ENCODE measurements around the gene UQCR10. TPM values are rescaled to one million over a fixed set of nuclear protein-coding genes. Genes with fewer than 3 reads are reported as not detected.

Gene UQCR10
- polyA plus RNA-seq, 1 donor from 2014 or later: 192 TPM

DNA sequence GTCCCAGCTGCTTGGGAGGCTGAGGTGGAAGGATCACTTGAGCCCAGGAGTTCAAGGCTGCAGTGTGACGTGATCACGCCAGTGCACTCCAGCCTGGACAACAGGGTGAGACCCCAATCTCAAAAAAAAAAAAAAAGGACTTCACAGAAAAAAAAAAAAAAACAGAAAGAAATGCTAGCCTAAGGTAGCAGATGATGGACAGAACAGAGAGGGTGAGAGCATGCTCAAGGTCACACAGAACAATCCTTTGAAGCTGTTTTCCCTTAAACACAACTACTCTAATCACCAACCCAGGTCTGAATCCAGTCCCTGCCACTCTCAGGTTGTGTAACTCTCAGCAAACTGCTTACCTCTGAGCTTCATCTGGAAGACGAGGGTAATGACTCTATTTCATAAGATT is 10.1 kb upstream of the UQCR10 start:
- Histone ChIP-seq H3K27me3 (ENCODE audit: insufficient read depth, low read depth, low read length) (no peaks in the 10 kb centered on the region), H3K4me2 (ENCODE audit: low read length) (no peak overlapping the region), H3K4me3 (ENCODE audit: low read length) (no peak overlapping the region), H2AFZ (ENCODE audit: low read depth, low read length) (no peak overlapping the region), H3K9me3 (ENCODE audit: low read length) (no peaks in the 10 kb centered on the region), H3K27ac (ENCODE audit: low read length) (no peak overlapping the region), H3K36me3 (ENCODE audit: insufficient read depth, low read length) (no peaks in the 10 kb centered on the region), H3K9ac (ENCODE audit: low read length) (no peak overlapping the region), H3K9me2 (ENCODE audit: insufficient read depth, low read length) (no peaks in the 10 kb centered on the region), H3F3A (ENCODE audit: insufficient read depth, low read length, poor library complexity, severe bottlenecking) (no peaks in the 10 kb centered on the region), H4K20me1 (ENCODE audit: insufficient read depth) (no peaks in the 10 kb centered on the region), H3K79me2 (replicated peaks; ENCODE audit: insufficient read depth, low read length) (no peaks in the 10 kb centered on the region)
- TF ChIP-seq SMC3 (conservative IDR thresholded peaks at IDR 0.05; ENCODE audit: poor library complexity) (no peak), POLR2AphosphoS5 (IDR thresholded peaks at IDR 0.05) (no peak), MXI1 (conservative IDR thresholded peaks at IDR 0.05; ENCODE audit: poor library complexity, severe bottlenecking) (no peak), TAF1 (IDR thresholded peaks at IDR 0.05; ENCODE audit: low read depth) (no peak), EP300 (conservative IDR thresholded peaks at IDR 0.05; ENCODE audit: poor library complexity, severe bottlenecking) (no peak), EZH2 (IDR thresholded peaks at IDR 0.05; ENCODE audit: borderline replicate concordance, insufficient read depth, low read length, poor library complexity, severe bottlenecking) (no peak), RAD21 (conservative IDR thresholded peaks at IDR 0.05) (no peak)
- TF ChIP-seq, protein P1, sequence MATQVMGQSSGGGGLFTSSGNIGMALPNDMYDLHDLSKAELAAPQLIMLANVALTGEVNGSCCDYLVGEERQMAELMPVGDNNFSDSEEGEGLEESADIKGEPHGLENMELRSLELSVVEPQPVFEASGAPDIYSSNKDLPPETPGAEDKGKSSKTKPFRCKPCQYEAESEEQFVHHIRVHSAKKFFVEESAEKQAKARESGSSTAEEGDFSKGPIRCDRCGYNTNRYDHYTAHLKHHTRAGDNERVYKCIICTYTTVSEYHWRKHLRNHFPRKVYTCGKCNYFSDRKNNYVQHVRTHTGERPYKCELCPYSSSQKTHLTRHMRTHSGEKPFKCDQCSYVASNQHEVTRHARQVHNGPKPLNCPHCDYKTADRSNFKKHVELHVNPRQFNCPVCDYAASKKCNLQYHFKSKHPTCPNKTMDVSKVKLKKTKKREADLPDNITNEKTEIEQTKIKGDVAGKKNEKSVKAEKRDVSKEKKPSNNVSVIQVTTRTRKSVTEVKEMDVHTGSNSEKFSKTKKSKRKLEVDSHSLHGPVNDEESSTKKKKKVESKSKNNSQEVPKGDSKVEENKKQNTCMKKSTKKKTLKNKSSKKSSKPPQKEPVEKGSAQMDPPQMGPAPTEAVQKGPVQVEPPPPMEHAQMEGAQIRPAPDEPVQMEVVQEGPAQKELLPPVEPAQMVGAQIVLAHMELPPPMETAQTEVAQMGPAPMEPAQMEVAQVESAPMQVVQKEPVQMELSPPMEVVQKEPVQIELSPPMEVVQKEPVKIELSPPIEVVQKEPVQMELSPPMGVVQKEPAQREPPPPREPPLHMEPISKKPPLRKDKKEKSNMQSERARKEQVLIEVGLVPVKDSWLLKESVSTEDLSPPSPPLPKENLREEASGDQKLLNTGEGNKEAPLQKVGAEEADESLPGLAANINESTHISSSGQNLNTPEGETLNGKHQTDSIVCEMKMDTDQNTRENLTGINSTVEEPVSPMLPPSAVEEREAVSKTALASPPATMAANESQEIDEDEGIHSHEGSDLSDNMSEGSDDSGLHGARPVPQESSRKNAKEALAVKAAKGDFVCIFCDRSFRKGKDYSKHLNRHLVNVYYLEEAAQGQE (IDR thresholded peaks at IDR 0.05; ENCODE audit: borderline replicate concordance): no peak
- TF ChIP-seq, protein P2, sequence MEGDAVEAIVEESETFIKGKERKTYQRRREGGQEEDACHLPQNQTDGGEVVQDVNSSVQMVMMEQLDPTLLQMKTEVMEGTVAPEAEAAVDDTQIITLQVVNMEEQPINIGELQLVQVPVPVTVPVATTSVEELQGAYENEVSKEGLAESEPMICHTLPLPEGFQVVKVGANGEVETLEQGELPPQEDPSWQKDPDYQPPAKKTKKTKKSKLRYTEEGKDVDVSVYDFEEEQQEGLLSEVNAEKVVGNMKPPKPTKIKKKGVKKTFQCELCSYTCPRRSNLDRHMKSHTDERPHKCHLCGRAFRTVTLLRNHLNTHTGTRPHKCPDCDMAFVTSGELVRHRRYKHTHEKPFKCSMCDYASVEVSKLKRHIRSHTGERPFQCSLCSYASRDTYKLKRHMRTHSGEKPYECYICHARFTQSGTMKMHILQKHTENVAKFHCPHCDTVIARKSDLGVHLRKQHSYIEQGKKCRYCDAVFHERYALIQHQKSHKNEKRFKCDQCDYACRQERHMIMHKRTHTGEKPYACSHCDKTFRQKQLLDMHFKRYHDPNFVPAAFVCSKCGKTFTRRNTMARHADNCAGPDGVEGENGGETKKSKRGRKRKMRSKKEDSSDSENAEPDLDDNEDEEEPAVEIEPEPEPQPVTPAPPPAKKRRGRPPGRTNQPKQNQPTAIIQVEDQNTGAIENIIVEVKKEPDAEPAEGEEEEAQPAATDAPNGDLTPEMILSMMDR (IDR thresholded peaks at IDR 0.05; ENCODE audit: poor library complexity, severe bottlenecking): no peak

DNA sequence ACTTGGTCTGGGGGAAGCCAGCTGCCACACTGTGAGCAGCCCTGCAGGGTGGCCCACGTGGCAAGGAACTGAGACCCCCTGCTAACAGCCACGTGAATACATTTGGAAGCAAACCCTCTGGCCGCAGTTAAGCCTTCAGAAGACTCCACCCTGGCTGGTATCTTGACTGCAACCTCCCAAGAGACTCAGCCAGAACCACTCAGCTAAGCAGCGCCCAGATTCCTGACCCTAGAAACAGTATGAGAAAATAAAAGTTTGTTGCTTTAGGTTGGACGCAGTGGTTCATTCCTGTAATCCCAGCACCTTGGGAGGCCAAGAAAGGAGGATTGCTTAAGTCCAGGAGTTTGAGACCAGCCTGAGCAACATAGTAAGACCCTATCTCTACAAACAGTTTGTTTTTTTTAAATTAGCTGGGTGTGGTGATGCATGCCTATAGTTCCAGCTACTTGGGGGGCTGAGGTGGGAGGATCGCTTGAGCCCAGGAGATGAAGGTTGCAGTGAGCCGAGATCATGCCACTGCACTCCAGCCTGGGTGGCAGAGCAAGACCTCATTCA is 9.0 kb upstream of the UQCR10 start:
- no peak for TF ChIP-seq RAD21 (conservative IDR thresholded peaks at IDR 0.05)
- no peak for TF ChIP-seq MXI1 (conservative IDR thresholded peaks at IDR 0.05; ENCODE audit: poor library complexity, severe bottlenecking)
- TF ChIP-seq TAF1 (IDR thresholded peaks at IDR 0.05; ENCODE audit: low read depth): no peak
- no peak for TF ChIP-seq EZH2 (IDR thresholded peaks at IDR 0.05; ENCODE audit: borderline replicate concordance, insufficient read depth, low read length, poor library complexity, severe bottlenecking)
- TF ChIP-seq, protein P2 (IDR thresholded peaks at IDR 0.05; ENCODE audit: poor library complexity, severe bottlenecking): no peak
- no peak for TF ChIP-seq POLR2AphosphoS5 (IDR thresholded peaks at IDR 0.05)
- no peak for TF ChIP-seq EP300 (conservative IDR thresholded peaks at IDR 0.05; ENCODE audit: poor library complexity, severe bottlenecking)
- TF ChIP-seq SMC3 (conservative IDR thresholded peaks at IDR 0.05; ENCODE audit: poor library complexity): no peak
- TF ChIP-seq, protein P1 (IDR thresholded peaks at IDR 0.05; ENCODE audit: borderline replicate concordance): no peak
- no peaks in the 10 kb centered on the region for H3K79me2 ChIP-seq (replicated peaks; ENCODE audit: insufficient read depth, low read length)
- no peak overlapping the region for H3K4me2 ChIP-seq (ENCODE audit: low read length)
- no peak overlapping the region for H3K4me3 ChIP-seq (ENCODE audit: low read length)
- no peaks in the 10 kb centered on the region for H3K36me3 ChIP-seq (ENCODE audit: insufficient read depth, low read length)
- H3K9me3 ChIP-seq (ENCODE audit: low read length): no peaks in the 10 kb centered on the region
- H3F3A ChIP-seq (ENCODE audit: insufficient read depth, low read length, poor library complexity, severe bottlenecking): no peaks in the 10 kb centered on the region
- H3K9me2 ChIP-seq (ENCODE audit: insufficient read depth, low read length): no peaks in the 10 kb centered on the region
- no peaks in the 10 kb centered on the region for H3K27me3 ChIP-seq (ENCODE audit: insufficient read depth, low read depth, low read length)
- no peaks in the 10 kb centered on the region for H4K20me1 ChIP-seq (ENCODE audit: insufficient read depth)
- no peak overlapping the region for H3K27ac ChIP-seq (ENCODE audit: low read length)
- H2AFZ ChIP-seq (ENCODE audit: low read depth, low read length): no peak overlapping the region
- no peak overlapping the region for H3K9ac ChIP-seq (ENCODE audit: low read length)

Data from neural cell (in vitro differentiated cells).